ENCODE data around the gene BCAS1.

Gene BCAS1

DNA sequence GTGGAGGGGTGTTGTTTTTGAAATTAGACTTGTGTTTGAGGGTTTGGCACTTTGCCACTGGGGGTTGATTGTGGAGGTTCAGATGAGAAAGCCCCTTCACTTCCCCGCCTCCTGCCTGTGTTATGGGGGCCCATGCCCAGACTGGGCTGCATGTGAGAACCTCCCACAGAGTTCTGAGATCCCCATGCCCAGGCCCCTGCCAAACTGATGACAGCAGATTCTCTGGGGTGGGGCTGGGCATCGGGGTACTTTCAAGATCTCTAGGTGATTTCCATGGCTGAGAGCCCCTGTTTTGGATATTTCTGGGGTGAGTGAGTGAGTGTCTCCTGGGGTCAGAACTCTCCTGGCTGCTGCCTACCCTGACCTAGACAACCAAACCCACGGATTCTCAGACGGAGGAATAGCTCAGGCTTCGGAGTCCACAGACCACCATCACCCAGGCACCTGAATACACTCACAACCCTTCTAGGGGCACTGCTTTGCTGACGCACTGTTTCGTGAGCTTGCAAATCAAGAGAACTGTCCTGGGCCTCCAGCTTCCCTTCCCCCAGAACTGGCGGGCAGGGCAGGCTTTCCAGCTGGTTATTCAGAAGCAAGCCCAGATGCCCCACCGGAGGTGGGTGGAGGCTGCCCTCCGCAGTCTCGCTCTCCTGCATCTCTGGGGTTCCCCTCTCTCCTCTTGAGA is 6.3 kb downstream of the BCAS1 start:
- DNase-seq (ENCODE audit: low read depth), result no peak
- TF ChIP-seq, protein P1, sequence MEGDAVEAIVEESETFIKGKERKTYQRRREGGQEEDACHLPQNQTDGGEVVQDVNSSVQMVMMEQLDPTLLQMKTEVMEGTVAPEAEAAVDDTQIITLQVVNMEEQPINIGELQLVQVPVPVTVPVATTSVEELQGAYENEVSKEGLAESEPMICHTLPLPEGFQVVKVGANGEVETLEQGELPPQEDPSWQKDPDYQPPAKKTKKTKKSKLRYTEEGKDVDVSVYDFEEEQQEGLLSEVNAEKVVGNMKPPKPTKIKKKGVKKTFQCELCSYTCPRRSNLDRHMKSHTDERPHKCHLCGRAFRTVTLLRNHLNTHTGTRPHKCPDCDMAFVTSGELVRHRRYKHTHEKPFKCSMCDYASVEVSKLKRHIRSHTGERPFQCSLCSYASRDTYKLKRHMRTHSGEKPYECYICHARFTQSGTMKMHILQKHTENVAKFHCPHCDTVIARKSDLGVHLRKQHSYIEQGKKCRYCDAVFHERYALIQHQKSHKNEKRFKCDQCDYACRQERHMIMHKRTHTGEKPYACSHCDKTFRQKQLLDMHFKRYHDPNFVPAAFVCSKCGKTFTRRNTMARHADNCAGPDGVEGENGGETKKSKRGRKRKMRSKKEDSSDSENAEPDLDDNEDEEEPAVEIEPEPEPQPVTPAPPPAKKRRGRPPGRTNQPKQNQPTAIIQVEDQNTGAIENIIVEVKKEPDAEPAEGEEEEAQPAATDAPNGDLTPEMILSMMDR (conservative IDR thresholded peaks at IDR 0.05; ENCODE audit: control insufficient read depth, insufficient read depth, low read depth, low read length), result no peak
- H3K4me3 ChIP-seq (ENCODE audit: control insufficient read depth, low read depth, low read length), result no peak overlapping the region

DNA sequence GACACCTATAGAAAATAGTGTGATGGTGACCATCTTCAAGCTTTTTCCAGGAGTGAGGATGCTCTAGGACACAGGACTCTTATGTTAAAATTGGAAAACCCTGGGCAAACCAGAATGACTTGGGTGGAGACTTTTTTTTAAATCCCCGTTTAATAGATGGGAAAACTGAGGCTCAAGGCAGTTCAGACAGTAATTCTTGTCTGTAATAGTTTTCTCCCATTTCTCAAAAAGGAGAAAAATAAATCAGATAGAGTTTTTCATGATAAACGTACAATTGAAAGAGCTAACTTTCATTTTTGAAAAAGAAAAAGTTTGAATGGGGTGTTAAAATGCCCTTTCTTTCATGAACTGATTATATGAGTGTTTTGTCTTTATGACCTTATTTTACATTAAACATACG is 6.8 kb downstream of the BCAS1 start:
- H3K4me3 ChIP-seq (ENCODE audit: control insufficient read depth, low read depth, low read length), result no peak overlapping the region
- TF ChIP-seq, protein P1 (conservative IDR thresholded peaks at IDR 0.05; ENCODE audit: control insufficient read depth, insufficient read depth, low read depth, low read length), result no peak
- no peak for DNase-seq (ENCODE audit: low read depth)

DNA sequence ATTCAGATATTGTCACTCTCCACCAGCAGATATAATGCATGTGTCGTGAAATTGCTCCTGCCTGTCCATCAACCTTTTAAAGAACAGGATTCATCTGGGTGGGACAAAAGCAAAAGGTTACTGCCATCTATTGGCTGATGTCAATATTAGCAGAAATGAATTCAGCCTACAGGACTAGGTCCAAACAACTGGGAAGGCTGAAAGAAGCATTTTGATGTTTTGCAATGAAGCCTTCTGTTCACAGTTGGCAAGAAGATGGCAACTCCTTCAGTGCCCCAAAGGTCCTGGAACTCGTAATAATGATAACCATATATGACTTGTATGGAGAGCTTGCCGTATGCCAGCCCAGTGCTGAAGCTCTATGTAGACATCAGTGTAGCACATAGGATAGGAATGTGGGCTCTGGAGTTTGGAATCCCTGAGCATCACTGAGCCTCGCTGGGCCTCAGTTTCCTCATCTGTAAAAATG is 7.5 kb downstream of the BCAS1 start:
- TF ChIP-seq, protein P1 (conservative IDR thresholded peaks at IDR 0.05; ENCODE audit: control insufficient read depth, insufficient read depth, low read depth, low read length), result peak; percentile 83
- DNase-seq (ENCODE audit: low read depth), result peak; percentile 71

DNA sequence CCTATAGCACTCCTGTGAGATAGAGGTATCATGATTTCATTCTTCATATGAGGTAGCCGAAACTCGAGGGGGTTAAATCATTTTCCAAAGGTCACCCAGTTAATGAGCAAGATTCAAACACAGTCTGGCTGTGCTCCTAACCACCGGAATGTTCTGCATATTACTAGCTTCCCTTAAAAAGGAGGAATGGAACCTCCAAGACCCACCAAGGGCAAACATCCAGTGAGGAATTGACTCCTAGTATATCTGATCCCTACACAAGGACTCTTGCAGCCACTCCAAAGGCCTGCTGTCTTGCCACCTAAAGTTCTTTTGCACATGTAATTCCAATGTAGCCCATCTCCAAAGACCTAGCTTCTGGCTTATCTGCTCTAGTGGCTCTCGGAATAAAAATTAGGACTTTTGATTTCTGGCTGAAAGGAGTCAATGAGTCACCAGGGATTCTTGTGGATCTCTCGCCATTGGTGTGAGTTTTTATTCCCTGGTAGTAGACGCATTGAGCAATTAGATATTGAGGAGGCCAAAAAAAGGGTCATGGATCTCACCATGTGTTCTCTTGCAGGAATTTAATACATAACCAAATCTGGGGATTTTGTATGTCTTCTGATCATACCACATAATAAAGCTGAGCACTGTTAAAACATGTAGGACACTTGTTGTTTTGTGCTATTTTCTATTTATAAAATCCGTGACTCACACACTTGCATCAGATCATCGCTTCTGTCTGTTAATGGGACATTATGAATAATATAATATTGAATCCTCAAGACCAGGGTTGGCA is 9.1 kb downstream of the BCAS1 start:
- peak; percentile 74 for DNase-seq (ENCODE audit: low read depth)
- H3K4me3 ChIP-seq (ENCODE audit: control insufficient read depth, low read depth, low read length), result no peak overlapping the region
- TF ChIP-seq, protein P1 (conservative IDR thresholded peaks at IDR 0.05; ENCODE audit: control insufficient read depth, insufficient read depth, low read depth, low read length), result no peak

More for the DNA sequence above, 7.5 kb downstream of the BCAS1 start:
- no peak overlapping the region for H3K4me3 ChIP-seq (ENCODE audit: control insufficient read depth, low read depth, low read length)

DNA sequence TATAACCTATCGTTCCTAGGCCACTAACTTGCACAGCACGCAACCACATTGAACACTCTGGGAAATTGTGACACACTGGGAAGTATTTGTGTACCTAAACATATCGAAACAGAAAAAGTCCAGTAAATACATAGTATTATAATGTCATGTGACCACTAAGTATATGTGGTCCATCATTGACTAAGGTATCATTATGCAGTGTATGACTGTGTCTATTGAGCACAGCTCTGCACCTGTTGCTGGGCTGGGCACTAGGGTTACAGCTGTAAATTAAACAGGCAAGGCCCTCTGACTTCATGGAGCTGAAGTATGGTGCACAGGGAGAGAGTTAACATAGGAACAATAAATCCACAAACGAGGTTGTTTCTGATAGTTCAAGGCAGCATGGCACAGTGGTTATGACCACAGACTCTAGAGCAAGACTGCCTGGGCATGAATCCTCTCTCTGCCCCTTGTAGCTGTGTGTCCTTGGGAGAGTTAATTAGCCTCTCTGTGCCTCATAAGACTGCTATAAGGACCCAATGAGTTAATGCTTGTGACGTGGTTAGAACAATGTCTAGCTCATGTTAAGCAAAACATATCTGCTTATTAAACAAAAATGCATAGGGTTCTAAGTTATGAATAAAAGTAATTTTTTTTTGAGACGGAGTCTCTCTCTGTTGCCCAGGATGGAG is 10.6 kb downstream of the BCAS1 start:
- no peak for DNase-seq (ENCODE audit: low read depth)
- H3K4me3 ChIP-seq (ENCODE audit: control insufficient read depth, low read depth, low read length), result no peak overlapping the region
- TF ChIP-seq, protein P1 (conservative IDR thresholded peaks at IDR 0.05; ENCODE audit: control insufficient read depth, insufficient read depth, low read depth, low read length), result no peak

DNA sequence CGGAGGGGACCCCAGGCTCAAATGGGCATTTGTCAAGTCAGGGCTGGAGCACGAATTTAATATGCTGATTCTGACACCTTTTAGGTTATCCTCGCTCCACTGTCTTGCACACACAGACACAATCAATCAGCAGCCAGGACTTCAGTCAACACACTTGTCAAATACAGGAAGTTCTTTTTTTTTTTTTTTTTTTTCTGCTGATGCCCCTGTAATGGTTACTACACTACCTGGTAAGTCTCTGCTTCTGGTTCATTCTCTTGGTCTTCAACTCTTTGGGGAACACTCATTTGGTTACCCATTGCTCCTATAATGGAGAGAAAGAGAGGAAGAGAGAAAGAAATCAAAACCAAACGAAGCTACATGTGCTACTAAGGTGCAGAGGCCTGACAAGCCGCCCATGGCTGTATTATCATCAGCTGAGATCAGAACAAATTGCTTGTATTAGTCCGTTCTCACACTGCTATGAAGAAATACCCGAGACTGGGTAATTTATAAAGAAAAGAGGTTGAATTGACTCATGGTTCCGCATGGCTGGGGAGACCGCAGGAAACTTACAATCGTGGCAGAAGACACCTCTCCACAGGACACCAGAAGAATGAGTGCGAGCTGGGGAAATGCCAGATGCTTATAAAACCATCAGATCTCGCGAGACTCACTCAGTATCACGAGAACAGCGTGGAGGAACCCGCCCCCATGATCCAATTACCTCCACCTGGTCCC is 11.8 kb downstream of the BCAS1 start:
- H3K4me3 ChIP-seq (ENCODE audit: control insufficient read depth, low read depth, low read length), result no peak overlapping the region
- DNase-seq (ENCODE audit: low read depth), result no peak
- TF ChIP-seq, protein P1 (conservative IDR thresholded peaks at IDR 0.05; ENCODE audit: control insufficient read depth, insufficient read depth, low read depth, low read length), result no peak

Measured in fibroblast of mammary gland (primary cell).